GF-D8 (cell line): ENCODE measurements around the gene CCDC12.

ENCODE experiments used
- DNase-seq: peaks from one replicate; lab custom pipeline; 2025; lab: John Stamatoyannopoulos, UW

CCDC12 gene

GRCh38 chr3:46874430-46874829 lies 102.1 kb downstream of the CCDC12 start:
- no peak for DNase-seq

- no peak for DNase-seq
These were observed 103.0 kb downstream of the CCDC12 start for GRCh38 chr3:46873521-46873920.
